Measurements from ENCODE around the gene SSR3.
"Not testable (repeated sequence)": the region's sequence is repeated elsewhere in the genome, so short reads cannot be mapped to it uniquely, and the experiment has no call there.

SSR3 gene

GRCh38 chr3:156575641-156576040 lies 20.7 kb upstream of the SSR3 start:
- no peak for DNase-seq

GRCh38 chr3:156569881-156570280 lies 15.0 kb upstream of the SSR3 start:
- DNase-seq, result not testable (repeated sequence)

- not testable (repeated sequence) for DNase-seq
Observed at GRCh38 chr3:156569016-156569415, 14.1 kb upstream of the SSR3 start.

- no peak for DNase-seq
Observed at GRCh38 chr3:156563900-156564682, 9.2 kb upstream of the SSR3 start.

GRCh38 chr3:156562486-156562885 lies 7.6 kb upstream of the SSR3 start:
- DNase-seq, result not testable (repeated sequence)

- DNase-seq, result no peak
Observed at GRCh38 chr3:156561533-156561932, 6.6 kb upstream of the SSR3 start.

- no peak for DNase-seq
Observed at GRCh38 chr3:156559321-156559720, 4.4 kb upstream of the SSR3 start.

- DNase-seq, result no peak
Observed at GRCh38 chr3:156558389-156558788, 3.5 kb upstream of the SSR3 start.

GRCh38 chr3:156554515-156554841 lies 439 bp downstream of the SSR3 start:
- no peak for DNase-seq

- no peak for DNase-seq
Observed at GRCh38 chr3:156553705-156554356, 1.1 kb downstream of the SSR3 start.

GRCh38 chr3:156552973-156553372 lies 1.9 kb downstream of the SSR3 start:
- no peak for DNase-seq

- no peak for DNase-seq
Observed at GRCh38 chr3:156551746-156552145, 3.2 kb downstream of the SSR3 start.

- no peak for DNase-seq
Observed at GRCh38 chr3:156551261-156551660, 3.7 kb downstream of the SSR3 start.

GRCh38 chr3:156548902-156549301 lies 6.0 kb downstream of the SSR3 start:
- DNase-seq, result no peak

- no peak for DNase-seq
Observed at GRCh38 chr3:156548041-156548687, 6.8 kb downstream of the SSR3 start.

GRCh38 chr3:156547637-156548036 lies 7.3 kb downstream of the SSR3 start:
- DNase-seq, result no peak

GRCh38 chr3:156543043-156543555 lies 11.8 kb downstream of the SSR3 start:
- no peak for DNase-seq

- DNase-seq, result no peak
Observed at GRCh38 chr3:156542101-156543042, 12.5 kb downstream of the SSR3 start.

GRCh38 chr3:156539802-156540201 lies 15.1 kb downstream of the SSR3 start:
- DNase-seq, result no peak

- DNase-seq, result no peak
Observed at GRCh38 chr3:156539051-156539450, 15.9 kb downstream of the SSR3 start.

GRCh38 chr3:156536524-156537316 lies 18.2 kb downstream of the SSR3 start:
- DNase-seq, result no peak

- no peak for DNase-seq
Observed at GRCh38 chr3:156535798-156536197, 19.1 kb downstream of the SSR3 start.

Data from CD4-positive, alpha-beta T cell treated with Interleukin-6 for 4 hours (primary cell).